ENCODE results near the gene PRRG4. TPM values are rescaled to one million over a fixed set of nuclear protein-coding genes. Genes with fewer than 3 reads are reported as not detected.
"Not testable (repeated sequence)": the region's sequence is repeated elsewhere in the genome, so short reads cannot be mapped to it uniquely, and the experiment has no call there.

PRRG4 gene
- total and polyA plus RNA-seq, 2 donors (not counting 1 experiment from before 2014, with no cell fraction given), result 0.08 to 0.33 TPM

- no peaks in the 10 kb centered on the region for H3K36me3 ChIP-seq (ENCODE audit: control insufficient read depth, insufficient read depth, low read length)
- H3K9ac ChIP-seq (ENCODE audit: insufficient read depth, low read length), result no peak overlapping the region
- DNase-seq (ENCODE audit: low read depth in 2 of 2), result peak in 1 of 2 donors; percentile 62
- no peaks in the 10 kb centered on the region for H3K27me3 ChIP-seq (ENCODE audit: control insufficient read depth, insufficient read depth, low read length)
- no peak overlapping the region for H3K27ac ChIP-seq (ENCODE audit: insufficient read depth, low read length)
- H3K4me3 ChIP-seq (replicated peaks in 1 of 4; ENCODE audit: control extremely low read depth in 1 of 4, insufficient read depth in 1 of 4, low read depth in 3 of 4, low read length in 4 of 4), result no peak overlapping the region
- TF ChIP-seq CTCF (conservative IDR thresholded peaks at IDR 0.05 in 1 of 2, IDR thresholded peaks at IDR 0.05 in 1 of 2; ENCODE audit: low read depth in 1 of 2, low read length in 2 of 2), result no peak
- TF ChIP-seq EZH2 (IDR thresholded peaks at IDR 0.05; ENCODE audit: low read length, missing control alignments), result no peak
- H4K20me1 ChIP-seq (ENCODE audit: control insufficient read depth, extremely low read depth, insufficient read depth, low read length), result no peaks in the 10 kb centered on the region
- H2AFZ ChIP-seq (ENCODE audit: low read length), result no peak overlapping the region
- H3K4me2 ChIP-seq (ENCODE audit: extremely low read depth, insufficient read depth, low read length), result no peak overlapping the region
- H3K4me1 ChIP-seq (ENCODE audit: control insufficient read depth, extremely low read depth, insufficient read depth, low read length), result no peaks in the 10 kb centered on the region
- H3K9me3 ChIP-seq (ENCODE audit: control insufficient read depth, insufficient read depth, low read depth, low read length), result no peaks in the 10 kb centered on the region
- H3K79me2 ChIP-seq (ENCODE audit: control insufficient read depth, insufficient read depth, low read length), result no peaks in the 10 kb centered on the region
These were observed 8.2 kb upstream of the PRRG4 start for GRCh38 chr11:32821517-32821916.

- Histone ChIP-seq H3K9ac (ENCODE audit: insufficient read depth, low read length) (no peak overlapping the region), H4K20me1 (ENCODE audit: control insufficient read depth, extremely low read depth, insufficient read depth, low read length) (no peaks in the 10 kb centered on the region), H3K4me1 (ENCODE audit: control insufficient read depth, extremely low read depth, insufficient read depth, low read length) (no peaks in the 10 kb centered on the region), H3K4me3 (replicated peaks in 1 of 4; ENCODE audit: control extremely low read depth in 1 of 4, insufficient read depth in 1 of 4, low read depth in 3 of 4, low read length in 4 of 4) (no peak overlapping the region), H3K4me2 (ENCODE audit: extremely low read depth, insufficient read depth, low read length) (no peak overlapping the region), H3K79me2 (ENCODE audit: control insufficient read depth, insufficient read depth, low read length) (no peaks in the 10 kb centered on the region), H3K27me3 (ENCODE audit: control insufficient read depth, insufficient read depth, low read length) (no peaks in the 10 kb centered on the region), H3K9me3 (ENCODE audit: control insufficient read depth, insufficient read depth, low read depth, low read length) (no peaks in the 10 kb centered on the region), H2AFZ (ENCODE audit: low read length) (no peak overlapping the region), H3K27ac (ENCODE audit: insufficient read depth, low read length) (no peak overlapping the region), H3K36me3 (ENCODE audit: control insufficient read depth, insufficient read depth, low read length) (no peaks in the 10 kb centered on the region)
- DNase-seq (ENCODE audit: low read depth in 2 of 2), result no peak
- TF ChIP-seq EZH2 (IDR thresholded peaks at IDR 0.05; ENCODE audit: low read length, missing control alignments), result no peak
- TF ChIP-seq CTCF (conservative IDR thresholded peaks at IDR 0.05 in 1 of 2, IDR thresholded peaks at IDR 0.05 in 1 of 2; ENCODE audit: low read depth in 1 of 2, low read length in 2 of 2), result no peak
These were observed 7.7 kb upstream of the PRRG4 start for GRCh38 chr11:32821917-32822560.

GRCh38 chr11:32823617-32824016, 6.1 kb upstream of the PRRG4 start:
- H3K27me3 ChIP-seq (ENCODE audit: control insufficient read depth, insufficient read depth, low read length); H3K4me1 ChIP-seq (ENCODE audit: control insufficient read depth, extremely low read depth, insufficient read depth, low read length); H3K36me3 ChIP-seq (ENCODE audit: control insufficient read depth, insufficient read depth, low read length); H3K9ac ChIP-seq (ENCODE audit: insufficient read depth, low read length); DNase-seq (ENCODE audit: low read depth in 2 of 2); H3K79me2 ChIP-seq (ENCODE audit: control insufficient read depth, insufficient read depth, low read length); H4K20me1 ChIP-seq (ENCODE audit: control insufficient read depth, extremely low read depth, insufficient read depth, low read length); H3K4me3 ChIP-seq (replicated peaks in 1 of 4; ENCODE audit: control extremely low read depth in 1 of 4, insufficient read depth in 1 of 4, low read depth in 3 of 4, low read length in 4 of 4); H3K9me3 ChIP-seq (ENCODE audit: control insufficient read depth, insufficient read depth, low read depth, low read length); H2AFZ ChIP-seq (ENCODE audit: low read length); H3K4me2 ChIP-seq (ENCODE audit: extremely low read depth, insufficient read depth, low read length); H3K27ac ChIP-seq (ENCODE audit: insufficient read depth, low read length): not testable (repeated sequence)

All from fibroblast of lung (primary cell).